HS-27A (cell line): Measurements from ENCODE around the gene ZNF804A.
"Not testable (repeated sequence)": the region's sequence is repeated elsewhere in the genome, so short reads cannot be mapped to it uniquely, and the experiment has no call there.

Source experiments
- DNase-seq: peaks from one replicate; pipeline ENCODE4 v3.0.0-alpha.2; 2012; ENCODE audit warnings: low read depth, missing footprints

ZNF804A gene

DNA sequence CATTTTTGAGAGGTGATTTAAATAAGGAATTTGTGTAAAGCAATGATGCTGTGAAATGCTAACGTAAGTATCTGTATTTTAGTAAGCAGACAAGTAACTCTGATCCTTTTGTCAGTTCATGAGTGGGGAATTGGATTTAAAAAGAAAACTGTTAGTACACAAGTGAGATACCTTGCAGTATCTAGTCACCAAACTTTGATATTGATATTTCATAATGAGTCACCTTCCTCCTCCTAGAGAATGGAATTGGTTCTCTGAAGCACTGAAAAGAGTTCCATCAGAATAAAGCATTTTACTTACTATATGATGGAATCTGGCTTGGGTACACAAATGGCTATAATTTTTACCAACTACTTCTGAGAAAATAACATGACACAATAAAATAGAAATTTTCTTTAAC is 232.2 kb downstream of the ZNF804A start:
- DNase-seq = no peak

DNA sequence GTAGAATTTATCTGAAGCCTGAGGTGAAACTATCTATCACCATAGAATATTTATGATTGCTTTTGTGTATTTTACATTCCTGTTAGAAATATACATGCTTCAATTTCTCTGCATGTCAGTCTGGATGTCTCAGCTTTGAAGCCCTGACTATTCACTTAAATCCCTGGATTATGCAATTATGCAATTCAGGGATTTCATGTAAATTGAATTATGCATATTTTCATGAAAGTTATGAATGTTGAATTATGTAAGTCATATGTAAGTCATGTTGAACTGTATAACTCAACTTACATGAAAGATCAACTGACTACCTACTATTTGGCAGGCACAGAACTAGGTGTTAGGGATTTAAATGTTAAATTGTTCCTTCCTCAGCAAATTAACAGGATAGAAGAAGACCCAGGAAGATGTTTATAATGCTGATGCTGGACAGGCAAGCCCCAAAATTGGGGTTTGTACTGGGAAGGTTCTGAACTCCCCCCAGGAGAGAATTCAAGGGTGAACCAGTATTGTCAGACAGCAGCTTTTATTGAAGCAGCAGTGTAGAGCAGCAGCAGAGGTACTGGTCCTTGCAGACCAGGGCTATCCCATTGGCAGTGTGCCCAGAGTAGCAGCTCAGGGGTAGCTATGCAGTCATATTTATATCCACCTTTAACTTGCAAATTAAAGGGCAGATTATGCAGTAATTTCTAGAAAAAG is 236.5 kb downstream of the ZNF804A start:
- DNase-seq = no peak

DNA sequence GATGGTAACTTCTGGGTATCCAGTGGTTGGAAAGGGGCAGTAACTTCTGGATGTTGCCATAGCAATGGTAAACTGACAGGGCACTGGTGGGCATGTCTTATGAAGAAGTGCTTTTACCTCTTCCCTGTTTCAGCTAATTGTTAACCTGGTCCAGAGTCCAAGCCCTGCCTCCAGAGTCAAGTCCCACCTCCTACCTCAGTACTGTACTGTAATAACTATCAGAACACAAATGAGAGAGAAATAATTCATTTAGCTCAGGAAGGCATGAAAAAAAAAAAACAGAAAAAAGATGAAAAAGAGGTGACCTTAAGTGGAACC is 237.0 kb downstream of the ZNF804A start:
- DNase-seq = no peak

DNA sequence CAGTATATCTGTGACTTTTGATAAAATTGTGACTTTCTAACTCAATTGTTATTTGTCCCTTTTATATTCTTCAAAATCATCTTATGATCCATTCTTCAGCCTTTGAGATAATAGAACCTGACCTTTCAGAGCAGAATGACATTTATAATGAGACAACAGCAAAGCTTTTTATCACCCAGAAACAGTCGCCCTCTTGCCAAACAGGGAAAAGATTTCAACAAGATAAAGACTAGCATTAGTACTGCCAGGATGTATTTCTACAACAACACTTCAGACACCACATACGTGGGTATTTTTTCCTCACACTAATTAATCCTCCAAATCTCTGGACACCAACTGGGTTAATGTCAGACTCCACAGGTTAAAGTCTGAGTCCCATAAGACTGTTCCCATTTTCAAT is 249.0 kb downstream of the ZNF804A start:
- DNase-seq = no peak

DNA sequence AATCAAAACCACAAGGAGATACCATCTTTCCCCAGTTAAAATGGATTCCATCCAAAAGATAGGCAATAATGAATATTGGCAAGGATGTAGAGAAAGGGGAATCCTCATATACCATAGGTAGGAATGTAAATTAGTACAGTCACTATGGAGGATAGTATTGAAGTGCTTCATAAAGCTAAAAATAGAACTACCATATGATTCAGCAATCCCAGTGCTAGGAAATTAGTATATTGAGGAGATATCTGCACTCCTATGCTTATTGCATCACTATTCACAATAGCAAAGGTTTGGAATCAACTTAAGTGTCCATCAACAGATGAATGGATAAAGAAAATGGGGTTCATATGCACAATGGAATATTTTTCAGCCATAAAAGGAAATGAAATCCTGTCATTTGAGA is 251.2 kb downstream of the ZNF804A start:
- no peak for DNase-seq

DNA sequence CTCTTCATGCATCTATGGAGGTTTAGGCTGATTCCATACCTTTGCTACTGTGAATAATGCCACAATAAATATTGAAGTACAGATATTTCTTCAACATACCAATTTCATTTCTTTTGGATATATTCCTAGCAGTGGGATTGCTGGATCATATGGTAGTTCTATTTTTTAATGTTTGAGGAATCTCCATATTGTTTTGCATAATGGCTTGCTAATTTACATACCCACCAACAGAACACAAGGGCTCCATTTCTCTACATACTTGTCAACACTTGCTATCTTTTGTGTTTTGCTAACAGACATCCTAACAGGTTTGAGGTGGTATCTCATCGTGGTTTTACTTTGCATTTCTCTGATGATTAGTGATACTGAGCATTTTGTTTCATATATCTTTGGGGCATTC is 253.2 kb downstream of the ZNF804A start:
- no peak for DNase-seq

DNA sequence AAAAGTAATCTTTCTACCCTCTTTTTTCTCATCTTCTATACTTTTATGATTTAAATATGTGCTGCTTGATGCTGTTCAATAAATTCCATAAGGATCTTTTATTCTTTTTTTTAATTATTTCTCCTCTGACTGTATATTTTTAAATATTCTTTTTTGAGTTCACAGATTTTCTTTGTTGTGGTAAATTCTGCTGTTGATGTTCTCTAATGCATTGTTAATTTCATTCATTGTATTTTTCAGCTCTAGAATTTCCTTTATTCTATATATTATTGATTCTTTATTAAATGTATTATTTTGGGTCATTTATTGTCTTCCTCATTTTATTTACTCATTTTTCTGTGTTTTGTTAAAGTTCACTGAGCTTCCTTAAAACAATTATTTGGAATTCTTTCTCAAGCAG is 260.9 kb downstream of the ZNF804A start:
- DNase-seq = no peak

DNA sequence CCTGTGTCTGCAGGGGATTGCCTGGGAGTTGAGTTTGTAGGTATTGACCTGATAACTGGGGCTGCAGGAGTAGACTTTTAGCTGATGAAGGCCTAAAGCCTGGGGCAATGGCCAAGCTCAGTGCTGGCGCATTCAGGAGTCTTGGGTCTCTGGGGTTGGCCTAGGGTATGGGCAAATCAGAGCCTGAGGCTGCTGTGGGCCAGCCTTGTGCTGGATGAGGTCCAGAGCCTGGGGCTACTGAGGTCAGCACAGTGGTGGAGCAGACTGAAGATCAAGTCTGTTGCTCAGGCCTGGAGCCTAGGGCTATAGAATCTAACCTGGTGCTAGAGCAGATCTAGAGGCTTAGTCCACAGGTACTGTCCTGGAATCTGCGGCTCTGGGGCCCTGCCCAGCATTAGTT is 262.4 kb downstream of the ZNF804A start:
- DNase-seq = no peak

DNA sequence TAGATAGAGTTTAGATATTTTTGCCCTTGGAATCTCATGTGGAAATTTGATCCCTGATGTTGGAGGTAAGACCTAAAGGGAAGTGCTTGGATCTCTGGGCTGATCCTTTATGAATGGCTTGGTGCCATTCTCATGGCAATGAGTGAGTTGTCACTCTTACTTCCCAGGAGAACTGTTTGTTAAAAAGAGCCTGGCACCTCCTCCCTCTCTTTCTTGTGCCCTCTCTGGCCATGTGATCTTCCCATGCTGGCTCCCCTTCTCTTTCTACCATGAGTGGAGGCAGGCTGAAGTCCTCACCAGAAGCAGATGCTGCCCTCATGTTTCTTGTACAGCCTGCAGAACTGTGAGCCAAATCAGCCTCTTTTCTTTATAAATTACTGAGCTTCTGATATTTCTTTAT is 276.9 kb downstream of the ZNF804A start:
- DNase-seq = no peak

DNA sequence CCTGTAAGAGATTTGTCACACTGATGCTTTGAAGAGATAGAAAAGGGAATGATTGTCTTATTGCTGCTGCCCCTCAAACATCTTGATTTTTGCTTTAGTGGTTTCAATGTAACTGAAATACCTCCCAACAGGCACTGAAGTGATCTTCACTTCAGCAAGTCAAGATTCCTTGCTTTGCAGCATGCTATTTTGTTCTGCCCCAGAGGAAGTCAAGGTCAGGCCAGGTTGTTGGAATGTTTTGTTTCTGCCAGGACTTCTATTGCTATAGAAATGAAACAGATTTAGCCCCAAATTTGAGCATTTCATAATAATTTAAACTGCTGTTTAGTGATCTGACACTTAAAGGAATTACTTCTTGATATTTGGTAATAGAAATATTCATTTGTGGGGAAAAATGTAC is 277.6 kb downstream of the ZNF804A start:
- DNase-seq = no peak

DNA sequence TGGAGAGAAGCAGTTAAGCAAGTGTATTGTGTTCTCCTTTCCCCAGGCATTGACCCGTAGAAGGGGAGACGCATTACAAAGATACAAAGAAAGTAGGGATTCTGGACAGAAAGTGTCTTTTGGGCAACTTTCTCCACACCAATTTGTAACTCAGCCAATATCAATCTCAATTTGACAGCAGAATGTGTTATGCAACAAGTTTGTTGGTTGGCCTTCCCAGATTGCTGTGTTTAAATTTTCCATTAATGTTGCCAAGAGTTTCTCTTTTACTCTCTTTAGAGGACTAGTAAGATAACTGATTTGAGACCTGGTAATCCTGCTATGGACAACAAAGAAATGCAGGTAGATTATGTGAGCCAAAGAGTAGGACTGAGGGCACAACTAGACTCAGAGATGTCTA is 279.6 kb downstream of the ZNF804A start:
- DNase-seq = no peak

DNA sequence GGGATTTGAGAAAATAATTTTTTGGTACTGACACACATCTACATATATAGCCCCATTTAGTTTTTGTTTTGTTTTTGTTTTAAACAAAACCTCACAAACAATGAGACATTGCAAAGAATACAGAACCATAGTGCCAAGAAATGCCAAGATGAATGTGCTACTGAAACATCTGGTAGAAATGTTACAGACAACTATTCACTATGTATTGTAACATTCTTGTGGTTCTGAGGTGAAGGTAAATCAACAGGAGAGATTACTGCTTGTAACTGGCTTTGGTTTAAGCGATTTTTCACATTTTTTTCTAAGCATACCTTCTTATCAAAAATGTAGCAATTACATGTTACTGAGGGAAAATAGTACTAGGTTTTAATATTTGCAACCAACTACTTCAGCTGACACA is 281.3 kb downstream of the ZNF804A start:
- DNase-seq = no peak

DNA sequence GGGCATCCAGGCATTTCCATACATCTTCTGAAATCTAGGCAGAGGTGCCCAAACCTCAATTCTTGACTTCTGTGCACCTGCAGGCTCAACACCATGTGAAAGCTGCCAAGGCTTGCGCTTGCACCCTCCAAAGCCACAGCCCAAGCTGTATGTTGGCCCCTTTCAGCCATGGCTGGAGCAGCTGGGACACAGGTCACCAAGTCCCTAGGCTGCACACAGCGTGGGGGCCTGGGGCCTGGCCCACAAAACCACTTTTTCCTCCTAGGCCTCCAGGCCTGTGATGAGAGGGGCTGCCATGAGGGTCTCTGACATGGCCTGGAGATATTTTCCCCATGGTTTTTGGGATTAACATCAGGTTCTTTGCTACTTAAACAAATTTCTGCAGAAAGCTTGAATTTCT is 288.3 kb downstream of the ZNF804A start:
- DNase-seq = not testable (repeated sequence)

DNA sequence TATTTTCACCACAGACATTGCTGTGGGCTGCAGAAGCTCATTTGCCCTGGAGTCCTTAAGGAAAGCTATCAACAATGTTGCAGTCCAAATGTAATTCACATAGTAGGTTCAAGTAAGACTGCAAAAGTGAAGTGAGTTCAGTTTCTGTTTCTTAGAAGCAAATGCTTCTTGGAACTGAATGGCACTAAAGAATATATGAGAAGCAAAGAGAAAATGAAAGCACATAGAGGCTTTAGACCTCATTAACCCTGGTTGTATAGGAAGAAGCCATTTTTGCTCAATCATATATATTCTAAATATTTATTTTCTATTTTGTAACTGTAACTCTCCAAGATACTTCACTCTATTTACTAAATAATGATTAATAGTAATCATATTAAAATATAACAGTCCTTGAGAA is 292.0 kb downstream of the ZNF804A start:
- no peak for DNase-seq

DNA sequence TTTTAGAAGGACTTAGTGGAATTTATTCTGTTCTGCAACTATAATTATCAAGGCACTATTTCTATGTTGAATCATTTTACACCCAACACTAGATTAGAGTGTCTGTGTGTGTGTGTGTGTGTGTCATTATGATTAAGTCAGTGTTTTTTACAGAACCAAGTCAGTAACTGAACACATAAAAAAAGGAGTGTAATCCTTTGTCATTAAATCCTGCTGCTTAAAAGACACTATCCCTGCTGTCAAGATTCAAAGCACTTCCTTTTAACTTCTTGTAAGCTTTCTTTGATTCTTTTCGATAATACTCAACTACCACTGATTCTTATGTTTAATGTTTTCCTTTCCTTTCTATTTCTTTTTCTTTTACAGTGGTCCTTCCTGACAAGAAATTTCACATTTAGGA is 306.7 kb downstream of the ZNF804A start:
- no peak for DNase-seq

DNA sequence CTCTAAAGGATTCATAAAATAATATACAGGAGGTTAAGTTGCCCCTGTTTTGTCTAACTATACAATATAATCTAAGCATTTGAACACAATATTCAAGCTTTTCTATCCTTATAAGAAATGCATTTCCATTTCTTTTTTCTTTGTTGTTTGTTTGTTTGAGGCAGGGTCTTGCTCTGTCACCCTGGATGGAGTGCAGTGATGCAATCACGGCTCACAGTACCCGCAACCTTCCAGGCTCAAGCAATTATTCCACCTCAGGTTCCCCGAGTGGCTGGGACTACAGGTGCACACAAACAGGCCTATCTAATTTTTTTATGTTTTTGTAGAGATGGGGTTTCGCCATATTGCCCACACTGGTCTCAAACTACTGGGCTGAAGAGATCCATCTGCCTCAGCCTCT is 307.8 kb downstream of the ZNF804A start:
- no peak for DNase-seq

DNA sequence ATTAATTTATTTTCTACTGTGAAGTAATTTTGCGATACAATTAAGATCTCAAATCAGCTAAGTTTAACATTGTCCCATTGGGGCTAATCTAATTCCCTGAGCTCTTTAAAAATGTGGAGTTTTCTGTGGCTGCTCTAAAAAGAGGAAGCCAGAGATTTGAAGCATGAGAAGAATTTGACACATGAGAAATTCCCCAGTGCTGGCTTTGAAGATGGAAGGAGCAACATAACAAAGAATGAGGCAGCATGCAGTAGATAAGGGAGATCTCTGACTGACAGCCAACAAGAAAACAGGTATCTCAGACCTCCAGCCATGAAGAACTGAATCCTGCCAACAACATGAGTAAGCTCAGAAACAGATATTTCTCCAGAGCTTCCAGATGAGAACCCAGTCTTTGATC is 308.4 kb downstream of the ZNF804A start:
- no peak for DNase-seq

DNA sequence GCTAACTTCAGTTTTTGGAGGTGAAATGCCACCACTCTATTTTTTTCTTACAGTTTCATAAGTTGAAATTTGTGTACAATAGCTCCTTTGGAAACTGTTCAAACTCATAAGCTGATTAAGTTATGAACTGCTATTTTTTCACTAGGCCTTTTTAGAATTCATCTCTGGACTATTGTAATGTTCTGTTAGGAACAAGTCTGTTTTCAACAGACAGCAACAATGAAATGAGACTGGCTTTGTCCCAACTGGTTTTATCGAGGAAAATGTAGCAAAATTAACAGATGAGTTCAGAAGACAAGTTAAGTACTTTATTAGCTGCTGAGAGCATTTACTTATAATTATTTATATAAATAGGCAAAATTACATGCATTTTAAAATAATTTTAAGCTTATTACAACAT is 310.6 kb downstream of the ZNF804A start:
- no peak for DNase-seq

DNA sequence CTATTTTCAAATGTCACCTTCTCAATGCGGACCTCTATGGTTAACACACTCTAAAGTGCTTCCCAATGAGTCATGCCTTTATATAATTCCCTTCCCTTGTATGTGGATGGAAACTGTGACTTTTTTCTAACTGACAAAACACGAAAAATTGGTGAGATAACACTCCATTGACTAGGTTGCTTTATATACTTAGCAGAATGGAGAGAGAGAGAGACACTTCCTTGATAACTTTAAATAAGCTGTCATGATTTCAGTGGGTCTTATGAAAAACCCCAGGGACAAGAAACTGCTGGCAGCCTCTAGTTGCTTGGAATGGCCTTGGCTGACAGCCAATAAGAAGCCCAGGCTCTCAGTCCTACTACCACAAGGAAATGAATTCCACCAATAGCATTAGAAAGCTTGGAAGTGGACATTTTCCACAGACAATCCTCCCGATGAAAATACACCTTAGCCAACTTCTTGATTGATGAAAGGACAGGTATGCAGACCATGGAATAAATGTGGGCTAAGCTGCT is 322.2 kb downstream of the ZNF804A start:
- no peak for DNase-seq

DNA sequence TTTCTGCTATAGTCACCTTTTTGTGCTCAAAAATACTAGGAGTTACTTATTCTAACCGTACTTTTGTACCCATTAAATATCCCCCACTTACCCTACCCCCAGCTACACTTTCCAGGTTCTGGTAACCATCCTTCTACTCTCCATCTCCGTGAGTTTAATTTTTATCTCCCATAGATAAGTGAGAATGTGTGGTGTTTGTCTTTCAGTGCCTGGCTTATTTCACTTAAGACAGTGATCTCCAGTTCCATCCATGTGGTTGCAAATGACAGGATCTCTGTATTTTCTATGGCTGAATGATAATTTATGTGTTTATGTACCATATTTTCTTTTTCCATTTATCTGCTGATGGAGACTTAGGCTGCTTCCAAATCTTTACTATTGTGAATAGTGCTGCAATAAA is 323.3 kb downstream of the ZNF804A start:
- DNase-seq = no peak

DNA sequence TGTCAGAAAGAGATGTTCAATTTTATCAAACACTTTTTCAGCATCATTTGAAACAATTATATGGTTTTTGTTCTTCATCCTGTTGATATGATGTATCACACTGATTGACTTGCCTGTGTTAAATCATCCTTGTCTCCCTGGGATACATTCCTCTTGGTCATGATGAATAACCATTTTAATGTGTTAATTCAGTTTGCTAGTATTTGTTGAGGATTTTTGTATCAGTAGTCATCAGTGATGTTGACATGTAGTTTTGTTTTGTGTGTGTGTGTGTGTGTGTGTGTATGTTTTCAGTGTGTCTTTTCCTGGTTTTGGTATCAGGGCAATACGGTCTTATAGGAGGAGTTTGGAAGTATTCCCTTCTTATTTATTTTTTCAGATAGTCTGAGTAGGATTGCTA is 325.4 kb downstream of the ZNF804A start:
- no peak for DNase-seq

DNA sequence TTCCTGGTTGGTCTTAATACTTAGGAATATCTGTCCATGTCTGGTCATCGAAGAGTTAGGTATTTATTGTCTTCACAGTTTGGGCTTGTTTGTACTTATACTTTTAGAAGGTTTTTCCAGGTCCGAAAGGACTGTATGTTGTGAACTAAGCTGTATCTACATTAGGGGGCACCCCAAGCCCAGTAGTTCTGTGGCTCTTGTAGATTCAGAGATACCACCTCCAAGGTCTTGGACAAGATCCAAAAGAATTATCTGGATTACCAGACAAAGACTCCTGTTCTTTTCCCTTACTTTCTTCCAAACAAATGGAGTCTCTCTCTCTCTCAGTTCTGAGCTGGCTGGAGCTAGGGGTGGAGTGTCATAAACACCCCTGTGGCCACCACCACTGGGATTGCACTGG is 328.7 kb downstream of the ZNF804A start:
- no peak for DNase-seq

DNA sequence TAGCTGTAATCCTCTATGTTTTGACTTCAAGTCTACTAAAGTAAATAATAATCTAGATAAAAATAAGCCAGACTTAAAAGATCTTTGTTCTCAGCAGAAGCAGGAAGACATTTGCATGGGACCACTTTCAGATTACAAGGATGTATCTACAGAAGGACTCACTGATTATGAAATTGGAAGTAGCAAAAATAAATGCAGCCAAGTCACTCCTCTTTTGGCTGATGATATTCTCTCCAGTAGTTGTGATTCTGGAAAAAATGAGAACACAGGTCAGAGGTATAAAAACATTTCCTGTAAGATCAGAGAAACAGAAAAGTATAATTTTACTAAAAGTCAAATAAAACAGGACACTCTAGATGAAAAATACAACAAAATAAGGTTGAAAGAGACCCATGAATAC is 338.4 kb downstream of the ZNF804A start:
- DNase-seq = no peak

DNA sequence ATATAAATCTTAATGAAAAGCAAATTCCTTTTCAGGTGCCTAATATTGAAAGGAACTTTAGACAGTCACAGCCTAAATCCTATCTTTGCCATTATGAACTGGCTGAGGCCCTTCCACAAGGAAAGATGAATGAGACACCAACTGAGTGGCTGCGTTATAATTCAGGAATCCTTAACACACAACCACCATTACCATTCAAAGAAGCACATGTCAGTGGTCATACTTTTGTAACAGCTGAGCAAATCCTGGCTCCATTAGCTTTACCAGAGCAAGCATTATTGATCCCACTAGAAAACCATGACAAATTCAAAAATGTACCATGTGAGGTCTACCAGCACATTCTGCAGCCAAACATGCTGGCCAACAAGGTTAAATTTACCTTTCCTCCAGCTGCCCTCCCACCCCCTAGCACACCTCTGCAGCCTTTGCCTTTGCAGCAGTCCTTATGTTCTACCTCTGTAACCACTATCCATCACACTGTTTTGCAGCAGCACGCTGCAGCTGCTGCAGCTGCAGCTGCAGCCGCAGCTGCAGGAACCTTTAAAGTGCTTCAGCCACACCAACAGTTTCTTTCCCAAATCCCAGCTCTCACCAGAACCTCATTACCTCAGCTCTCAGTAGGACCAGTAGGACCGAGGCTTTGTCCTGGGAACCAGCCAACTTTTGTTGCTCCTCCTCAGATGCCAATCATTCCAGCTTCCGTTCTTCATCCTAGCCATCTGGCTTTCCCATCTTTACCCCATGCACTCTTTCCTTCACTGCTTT is 340.1 kb downstream of the ZNF804A start:
- no peak for DNase-seq
